ENCODE results near the gene TGIF1. TPM values are rescaled to one million over a fixed set of nuclear protein-coding genes. Genes with fewer than 3 reads are reported as not detected.

TGIF1 gene
- total and polyA plus RNA-seq, 9 of the 15 experiments (the other 6 are each of a cell fraction or from before 2014, with no cell fraction given) = 16.1 to 77.7 (median 44.6) TPM

DNA sequence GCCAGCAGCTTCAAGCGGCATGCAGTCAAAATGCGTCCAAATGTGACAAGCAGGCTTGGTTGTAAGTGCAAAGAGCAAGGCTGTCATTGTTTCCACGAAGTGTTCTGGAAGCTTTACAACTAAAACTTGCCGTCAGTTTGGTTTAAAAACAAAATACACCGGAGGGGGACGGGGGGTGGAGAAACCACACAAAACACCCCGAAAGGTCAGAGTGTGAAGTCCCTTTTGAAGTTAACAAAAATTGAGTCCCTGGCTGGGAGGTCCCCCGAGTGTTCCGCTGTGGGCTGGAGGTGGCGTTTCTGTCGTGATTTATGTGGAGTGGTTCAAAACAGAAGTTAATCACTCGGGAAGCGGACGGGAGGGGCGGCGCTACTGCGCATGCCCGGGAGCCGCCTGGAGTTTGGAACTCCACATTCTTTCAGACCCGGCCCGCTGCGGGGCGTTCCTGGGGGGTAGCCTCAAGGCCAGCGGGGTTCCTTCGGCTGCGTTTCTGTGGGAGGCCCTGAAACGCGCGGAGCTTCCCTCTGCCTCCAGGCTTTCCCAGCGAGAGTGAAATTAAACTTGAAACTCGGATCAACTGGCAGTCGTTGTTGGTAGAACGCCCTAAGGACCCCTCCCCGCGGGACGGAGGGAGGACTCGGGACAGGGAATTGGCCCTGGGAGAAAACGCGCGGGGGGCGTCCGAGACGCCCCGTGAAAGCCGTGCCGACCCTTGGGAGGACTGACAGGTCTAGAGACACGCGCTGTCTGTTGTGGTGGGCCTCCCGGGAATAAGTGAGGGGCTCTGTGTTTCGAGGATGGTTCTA lies 1.4 kb downstream of the TGIF1 start (continued):
- TF ChIP-seq, protein P1, sequence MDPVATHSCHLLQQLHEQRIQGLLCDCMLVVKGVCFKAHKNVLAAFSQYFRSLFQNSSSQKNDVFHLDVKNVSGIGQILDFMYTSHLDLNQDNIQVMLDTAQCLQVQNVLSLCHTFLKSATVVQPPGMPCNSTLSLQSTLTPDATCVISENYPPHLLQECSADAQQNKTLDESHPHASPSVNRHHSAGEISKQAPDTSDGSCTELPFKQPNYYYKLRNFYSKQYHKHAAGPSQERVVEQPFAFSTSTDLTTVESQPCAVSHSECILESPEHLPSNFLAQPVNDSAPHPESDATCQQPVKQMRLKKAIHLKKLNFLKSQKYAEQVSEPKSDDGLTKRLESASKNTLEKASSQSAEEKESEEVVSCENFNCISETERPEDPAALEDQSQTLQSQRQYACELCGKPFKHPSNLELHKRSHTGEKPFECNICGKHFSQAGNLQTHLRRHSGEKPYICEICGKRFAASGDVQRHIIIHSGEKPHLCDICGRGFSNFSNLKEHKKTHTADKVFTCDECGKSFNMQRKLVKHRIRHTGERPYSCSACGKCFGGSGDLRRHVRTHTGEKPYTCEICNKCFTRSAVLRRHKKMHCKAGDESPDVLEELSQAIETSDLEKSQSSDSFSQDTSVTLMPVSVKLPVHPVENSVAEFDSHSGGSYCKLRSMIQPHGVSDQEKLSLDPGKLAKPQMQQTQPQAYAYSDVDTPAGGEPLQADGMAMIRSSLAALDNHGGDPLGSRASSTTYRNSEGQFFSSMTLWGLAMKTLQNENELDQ (CRISPR knock-in tag; IDR thresholded peaks at IDR 0.05; ENCODE audit: borderline replicate concordance) = no peak
- TF ChIP-seq TCFL5 (CRISPR knock-in tag; conservative IDR thresholded peaks at IDR 0.05) (no peak; the same call in 1 of the 2 replicates), BRF1 (IDR thresholded peaks at IDR 0.05; ENCODE audit: borderline replicate concordance, extremely low read depth, insufficient read length) (no peak), KLF16 (IDR thresholded peaks at IDR 0.05) (no peak), CHD1 (IDR thresholded peaks at IDR 0.05; ENCODE audit: low read length) (no peak), TCF7L2 (IDR thresholded peaks at IDR 0.05; ENCODE audit: low read depth, low read length) (no peak), SREBF2 (CRISPR knock-in tag; IDR thresholded peaks at IDR 0.05) (no peak), ETV5 (CRISPR knock-in tag; IDR thresholded peaks at IDR 0.05; ENCODE audit: low read depth) (no peak), ZNF354B (CRISPR knock-in tag; IDR thresholded peaks at IDR 0.05) (no peak), TGIF2 (CRISPR knock-in tag; IDR thresholded peaks at IDR 0.05) (peak; percentile 71; the same call in 1 of the 2 replicates), SIX5 (IDR thresholded peaks at IDR 0.05; ENCODE audit: borderline replicate concordance in 1 of 2, insufficient read depth in 1 of 2, low read depth in 1 of 2, low read length in 2 of 2) (no peak), SMARCA5 (IDR thresholded peaks at IDR 0.05) (no peak), ZNF551 (CRISPR knock-in tag; IDR thresholded peaks at IDR 0.05) (no peak), SUPT5H (IDR thresholded peaks at IDR 0.05) (no peak), TAL1 (IDR thresholded peaks at IDR 0.05) (no peak), TCF7 (IDR thresholded peaks at IDR 0.05; ENCODE audit: borderline replicate concordance) (no peak), CBX5 (IDR thresholded peaks at IDR 0.05; ENCODE audit: borderline replicate concordance, low read depth) (no peak), ZNF830 (CRISPR knock-in tag; IDR thresholded peaks at IDR 0.05) (peak; percentile 79; the same call in 1 of the 2 replicates), ZNF695 (CRISPR knock-in tag; IDR thresholded peaks at IDR 0.05) (no peak), ZNF79 (CRISPR knock-in tag; IDR thresholded peaks at IDR 0.05; ENCODE audit: low read depth) (0 out of 2 replicates have a peak, but pooled peaks have one; percentile 39), BDP1 (IDR thresholded peaks at IDR 0.05; ENCODE audit: insufficient read depth, insufficient read length) (no peak)
- TF ChIP-seq, protein P2, sequence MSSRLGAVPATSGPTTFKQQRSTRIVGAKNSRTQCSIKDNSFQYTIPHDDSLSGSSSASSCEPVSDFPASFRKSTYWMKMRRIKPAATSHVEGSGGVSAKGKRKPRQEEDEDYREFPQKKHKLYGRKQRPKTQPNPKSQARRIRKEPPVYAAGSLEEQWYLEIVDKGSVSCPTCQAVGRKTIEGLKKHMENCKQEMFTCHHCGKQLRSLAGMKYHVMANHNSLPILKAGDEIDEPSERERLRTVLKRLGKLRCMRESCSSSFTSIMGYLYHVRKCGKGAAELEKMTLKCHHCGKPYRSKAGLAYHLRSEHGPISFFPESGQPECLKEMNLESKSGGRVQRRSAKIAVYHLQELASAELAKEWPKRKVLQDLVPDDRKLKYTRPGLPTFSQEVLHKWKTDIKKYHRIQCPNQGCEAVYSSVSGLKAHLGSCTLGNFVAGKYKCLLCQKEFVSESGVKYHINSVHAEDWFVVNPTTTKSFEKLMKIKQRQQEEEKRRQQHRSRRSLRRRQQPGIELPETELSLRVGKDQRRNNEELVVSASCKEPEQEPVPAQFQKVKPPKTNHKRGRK (tag; IDR thresholded peaks at IDR 0.05) = no peak
- TF ChIP-seq, protein P3, sequence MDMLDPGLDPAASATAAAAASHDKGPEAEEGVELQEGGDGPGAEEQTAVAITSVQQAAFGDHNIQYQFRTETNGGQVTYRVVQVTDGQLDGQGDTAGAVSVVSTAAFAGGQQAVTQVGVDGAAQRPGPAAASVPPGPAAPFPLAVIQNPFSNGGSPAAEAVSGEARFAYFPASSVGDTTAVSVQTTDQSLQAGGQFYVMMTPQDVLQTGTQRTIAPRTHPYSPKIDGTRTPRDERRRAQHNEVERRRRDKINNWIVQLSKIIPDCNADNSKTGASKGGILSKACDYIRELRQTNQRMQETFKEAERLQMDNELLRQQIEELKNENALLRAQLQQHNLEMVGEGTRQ (CRISPR knock-in tag; IDR thresholded peaks at IDR 0.05) = no peak
- TF ChIP-seq, protein P4, sequence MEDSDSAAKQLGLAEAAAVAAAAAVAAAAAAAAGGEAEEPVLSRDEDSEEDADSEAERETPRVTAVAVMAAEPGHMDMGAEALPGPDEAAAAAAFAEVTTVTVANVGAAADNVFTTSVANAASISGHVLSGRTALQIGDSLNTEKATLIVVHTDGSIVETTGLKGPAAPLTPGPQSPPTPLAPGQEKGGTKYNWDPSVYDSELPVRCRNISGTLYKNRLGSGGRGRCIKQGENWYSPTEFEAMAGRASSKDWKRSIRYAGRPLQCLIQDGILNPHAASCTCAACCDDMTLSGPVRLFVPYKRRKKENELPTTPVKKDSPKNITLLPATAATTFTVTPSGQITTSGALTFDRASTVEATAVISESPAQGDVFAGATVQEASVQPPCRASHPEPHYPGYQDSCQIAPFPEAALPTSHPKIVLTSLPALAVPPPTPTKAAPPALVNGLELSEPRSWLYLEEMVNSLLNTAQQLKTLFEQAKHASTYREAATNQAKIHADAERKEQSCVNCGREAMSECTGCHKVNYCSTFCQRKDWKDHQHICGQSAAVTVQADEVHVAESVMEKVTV (CRISPR knock-in tag; IDR thresholded peaks at IDR 0.05) = no peak

Data from K562 (cell line).